ENCODE measurements around the gene HOMER1. TPM values are rescaled to one million over a fixed set of nuclear protein-coding genes. Genes with fewer than 3 reads are reported as not detected.

HOMER1 gene
- total RNA-seq, 2 experiments from 2014 or later = 11.4 to 13.7 TPM

DNA sequence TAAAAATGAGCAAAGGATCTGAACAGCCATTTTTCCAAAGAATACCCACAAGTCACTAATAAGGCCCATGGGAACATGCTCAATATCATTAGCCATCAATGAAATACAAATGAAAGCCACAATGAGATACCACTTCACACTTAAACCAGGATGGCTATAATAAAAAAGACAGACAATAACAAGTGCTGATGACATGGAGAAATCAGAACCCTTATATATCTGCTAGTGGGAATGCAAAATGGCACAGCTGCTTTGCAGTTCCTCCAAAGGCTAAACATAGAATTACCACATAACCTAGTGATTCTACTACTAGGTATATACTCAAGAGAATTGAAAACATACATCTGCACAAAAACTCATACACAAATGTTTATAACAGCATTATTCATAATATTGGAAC, 83.7 kb downstream of the HOMER1 start:
- Mint-ChIP-seq H3K27me3 (no peaks in the 10 kb centered on the region), H3K36me3 (ENCODE audit: low read depth) (peaks cover 2% of the 10 kb centered on the region), H3K27ac (no peak overlapping the region), H3K4me1 (ENCODE audit: low read depth) (no peaks in the 10 kb centered on the region), H3K9me3 (no peaks in the 10 kb centered on the region), H3K4me3 (no peak overlapping the region)
- DNase-seq (no peak), ATAC-seq (no peak)
- intact Hi-C loops (cut with micrococcal nuclease) = no loop called here
- TF ChIP-seq CTCF (IDR thresholded peaks at IDR 0.05) = no peak
- ChIA-PET CTCF (no interaction called here), POLR2A (no interaction called here)

DNA sequence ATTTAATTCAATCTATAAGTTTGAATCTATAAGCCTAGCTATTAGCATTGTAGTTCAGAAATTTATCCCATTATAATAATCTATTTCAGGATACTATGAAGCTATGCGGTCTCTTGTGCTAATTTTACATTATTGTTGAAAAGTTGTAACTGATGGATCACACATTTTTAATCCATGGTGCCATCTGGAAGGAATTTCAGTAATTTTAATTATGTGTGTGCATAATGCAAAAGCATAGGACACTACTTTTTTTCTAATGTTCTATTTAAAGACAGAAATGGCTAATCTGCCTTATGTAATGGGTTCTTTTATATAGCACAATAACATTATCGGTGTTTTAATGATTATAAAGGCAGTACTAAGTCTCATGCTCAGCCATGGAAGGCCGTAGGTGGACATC, 90.6 kb downstream of the HOMER1 start:
- H3K4me1 Mint-ChIP-seq (ENCODE audit: low read depth) = no peaks in the 10 kb centered on the region
- H3K9me3 Mint-ChIP-seq = no peaks in the 10 kb centered on the region
- no peaks in the 10 kb centered on the region for H3K27me3 Mint-ChIP-seq
- intact Hi-C loops (cut with micrococcal nuclease) = no loop called here
- H3K4me3 Mint-ChIP-seq = no peak overlapping the region
- POLR2A ChIA-PET = no interaction called here
- DNase-seq = no peak
- no peak for TF ChIP-seq CTCF (IDR thresholded peaks at IDR 0.05)
- ATAC-seq = no peak
- peaks cover 6% of the 10 kb centered on the region for H3K36me3 Mint-ChIP-seq (ENCODE audit: low read depth)
- CTCF ChIA-PET = no interaction called here
- H3K27ac Mint-ChIP-seq = no peak overlapping the region

DNA sequence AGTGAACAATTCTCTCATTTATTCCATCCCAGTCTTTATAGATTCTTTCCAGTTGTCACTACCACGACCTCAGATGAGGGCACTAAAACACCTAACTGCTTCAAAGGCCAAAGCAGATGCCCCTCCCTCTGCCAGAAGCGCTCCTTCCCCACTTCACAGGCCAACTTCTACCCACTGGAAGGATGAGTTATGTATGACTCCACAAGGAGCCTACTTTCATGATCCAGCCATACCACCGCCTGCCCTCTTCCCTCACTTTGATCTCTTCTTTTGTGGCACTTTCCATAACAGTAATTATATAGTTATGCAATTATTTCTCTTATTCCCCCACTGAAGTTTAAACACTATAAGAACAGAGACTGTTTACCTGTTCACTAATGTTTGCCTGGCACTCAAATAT, 93.7 kb downstream of the HOMER1 start:
- ChIA-PET CTCF (interaction anchor here (1.2 to 1.7 kb wide), 3 partner anchors 15 to 395 kb away, joined by 3 to 5 read pairs (median 4); no protein-coding TSS in a partner anchor), POLR2A (no interaction called here)
- Mint-ChIP-seq H3K27me3 (no peaks in the 10 kb centered on the region), H3K36me3 (ENCODE audit: low read depth) (peaks cover 6% of the 10 kb centered on the region), H3K27ac (no peak overlapping the region), H3K4me1 (ENCODE audit: low read depth) (peaks cover 3% of the 10 kb centered on the region), H3K4me3 (no peak overlapping the region), H3K9me3 (no peaks in the 10 kb centered on the region)
- DNase-seq (no peak), ATAC-seq (no peak)
- TF ChIP-seq CTCF (IDR thresholded peaks at IDR 0.05) = no peak
- intact Hi-C loops (cut with micrococcal nuclease) = no loop called here

GRCh38 chr5:79418276-79418675, 95.7 kb downstream of the HOMER1 start:
- CTCF ChIA-PET = no interaction called here
- TF ChIP-seq CTCF (IDR thresholded peaks at IDR 0.05) = no peak
- Mint-ChIP-seq H3K4me3 (no peak overlapping the region), H3K4me1 (ENCODE audit: low read depth) (peaks cover 3% of the 10 kb centered on the region), H3K27ac (no peak overlapping the region), H3K36me3 (ENCODE audit: low read depth) (no peaks in the 10 kb centered on the region), H3K27me3 (no peaks in the 10 kb centered on the region), H3K9me3 (no peaks in the 10 kb centered on the region)
- POLR2A ChIA-PET = no interaction called here
- DNase-seq = no peak
- no peak for ATAC-seq
- intact Hi-C loops (cut with micrococcal nuclease) = no loop called here

- H3K27me3 Mint-ChIP-seq = no peaks in the 10 kb centered on the region
- TF ChIP-seq CTCF (IDR thresholded peaks at IDR 0.05) = no peak
- H3K4me3 Mint-ChIP-seq = no peak overlapping the region
- no peak for ATAC-seq
- no peak for DNase-seq
- POLR2A ChIA-PET = no interaction called here
- H3K27ac Mint-ChIP-seq = no peak overlapping the region
- no peaks in the 10 kb centered on the region for H3K9me3 Mint-ChIP-seq
- intact Hi-C loops (cut with micrococcal nuclease) = no loop called here
- CTCF ChIA-PET = no interaction called here
- H3K36me3 Mint-ChIP-seq (ENCODE audit: low read depth) = no peaks in the 10 kb centered on the region
- peaks cover 3% of the 10 kb centered on the region for H3K4me1 Mint-ChIP-seq (ENCODE audit: low read depth)
Measured at GRCh38 chr5:79417495-79417894, 96.4 kb downstream of the HOMER1 start.

Data from activated CD8-positive, alpha-beta T cell treated with anti-CD3 and anti-CD28 coated beads for 36 hours (primary cell).